ENCODE results near the gene PRR9. TPM values are rescaled to one million over a fixed set of nuclear protein-coding genes. Genes with fewer than 3 reads are reported as not detected.

Gene PRR9
- total RNA-seq, 1 donor from 2014 or later, result not detected

DNA sequence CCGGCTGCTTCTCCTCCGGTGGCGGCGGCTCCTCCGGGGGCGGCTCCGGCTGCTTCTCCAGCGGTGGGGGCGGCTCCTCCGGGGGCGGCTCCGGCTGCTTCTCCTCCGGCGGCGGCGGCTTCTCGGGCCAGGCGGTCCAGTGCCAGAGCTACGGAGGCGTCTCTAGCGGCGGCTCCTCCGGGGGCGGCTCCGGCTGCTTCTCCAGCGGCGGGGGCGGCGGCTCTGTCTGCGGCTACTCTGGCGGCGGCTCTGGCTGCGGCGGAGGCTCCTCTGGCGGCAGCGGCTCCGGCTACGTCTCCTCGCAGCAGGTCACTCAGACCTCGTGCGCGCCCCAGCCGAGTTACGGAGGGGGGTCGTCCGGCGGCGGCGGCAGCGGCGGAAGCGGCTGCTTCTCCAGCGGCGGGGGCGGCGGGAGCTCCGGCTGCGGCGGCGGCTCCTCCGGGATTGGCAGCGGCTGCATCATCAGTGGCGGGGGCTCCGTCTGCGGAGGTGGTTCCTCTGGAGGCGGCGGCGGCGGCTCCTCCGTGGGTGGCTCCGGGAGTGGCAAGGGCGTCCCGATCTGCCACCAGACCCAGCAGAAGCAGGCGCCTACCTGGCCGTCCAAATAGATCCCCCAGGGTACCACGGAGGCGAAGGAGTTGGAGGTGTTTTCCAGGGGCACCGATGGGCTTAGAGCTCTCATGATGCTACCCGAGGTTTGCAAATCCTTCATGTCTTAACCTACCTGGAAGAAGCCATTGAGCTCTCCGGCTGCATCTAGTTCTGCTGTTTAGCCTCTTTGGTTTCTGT lies 44.1 kb downstream of the PRR9 start:
- Histone ChIP-seq H3K4me3 (ENCODE audit: low read depth, low read length) (peak overlapping the region; percentile 12), H3K27me3 (ENCODE audit: control insufficient read depth, insufficient read depth, low read length) (peaks cover 31% of the 10 kb centered on the region), H3K36me3 (ENCODE audit: control insufficient read depth, insufficient read depth, low read length) (no peaks in the 10 kb centered on the region)
- FAIRE-seq (no peak), DNase-seq (ENCODE audit: low read depth) (no peak)
- TF ChIP-seq CTCF (IDR thresholded peaks at IDR 0.05; ENCODE audit: insufficient read depth, low read length, severe bottlenecking), result no peak

DNA sequence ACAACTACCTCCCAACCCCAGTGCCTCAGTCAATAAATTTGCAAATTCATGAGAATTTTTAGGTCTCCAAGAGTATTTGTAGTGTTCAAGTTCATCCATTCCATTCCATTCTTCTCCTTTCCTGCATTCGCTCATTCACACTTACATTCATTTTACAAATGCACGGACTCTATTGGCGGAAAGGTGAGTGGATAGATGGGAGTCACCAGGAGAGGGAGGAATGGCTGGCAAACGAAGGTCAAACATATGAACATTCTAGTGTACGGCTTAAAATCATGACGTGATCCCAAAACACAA lies 44.6 kb downstream of the PRR9 start:
- peaks cover 31% of the 10 kb centered on the region for H3K27me3 ChIP-seq (ENCODE audit: control insufficient read depth, insufficient read depth, low read length)
- FAIRE-seq (no peak), DNase-seq (ENCODE audit: low read depth) (no peak)
- H3K4me3 ChIP-seq (ENCODE audit: low read depth, low read length), result no peak overlapping the region
- H3K36me3 ChIP-seq (ENCODE audit: control insufficient read depth, insufficient read depth, low read length), result no peaks in the 10 kb centered on the region
- no peak for TF ChIP-seq CTCF (IDR thresholded peaks at IDR 0.05; ENCODE audit: insufficient read depth, low read length, severe bottlenecking)

GRCh38 chr1:153262462-153263157 lies 45.2 kb downstream of the PRR9 start:
- H3K4me3 ChIP-seq (ENCODE audit: low read depth, low read length), result no peak overlapping the region
- TF ChIP-seq CTCF (IDR thresholded peaks at IDR 0.05; ENCODE audit: insufficient read depth, low read length, severe bottlenecking), result no peak
- FAIRE-seq, result no peak
- no peak for DNase-seq (ENCODE audit: low read depth)
- no peaks in the 10 kb centered on the region for H3K36me3 ChIP-seq (ENCODE audit: control insufficient read depth, insufficient read depth, low read length)
- peaks cover 31% of the 10 kb centered on the region for H3K27me3 ChIP-seq (ENCODE audit: control insufficient read depth, insufficient read depth, low read length)

DNA sequence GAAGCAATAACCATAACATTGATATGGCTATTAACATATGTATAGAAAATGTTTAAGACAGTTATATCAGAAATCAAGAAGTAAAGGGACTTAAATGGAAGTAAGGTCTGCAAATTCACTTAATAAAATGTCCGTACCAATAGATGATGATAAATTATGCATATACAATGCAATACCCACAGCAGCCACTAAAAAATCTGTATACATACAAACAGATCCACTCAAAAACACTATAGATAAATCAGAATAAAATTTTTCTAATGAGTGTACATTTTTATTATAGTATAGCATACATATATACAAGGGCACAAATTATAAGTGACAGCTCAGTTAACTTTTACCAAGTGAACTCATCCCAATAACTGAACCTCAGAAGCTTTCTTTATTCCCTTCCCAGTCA lies 48.1 kb downstream of the PRR9 start:
- no peak for FAIRE-seq
- no peaks in the 10 kb centered on the region for H3K36me3 ChIP-seq (ENCODE audit: control insufficient read depth, insufficient read depth, low read length)
- no peak for TF ChIP-seq CTCF (IDR thresholded peaks at IDR 0.05; ENCODE audit: insufficient read depth, low read length, severe bottlenecking)
- no peak for DNase-seq (ENCODE audit: low read depth)
- H3K27me3 ChIP-seq (ENCODE audit: control insufficient read depth, insufficient read depth, low read length), result peaks cover 26% of the 10 kb centered on the region
- H3K4me3 ChIP-seq (ENCODE audit: low read depth, low read length), result no peak overlapping the region

Other genes starting within 250 kb of the PRR9 start
- gene SPRR4, start 246.9 kb upstream of the PRR9 start, total RNA-seq, result not detected in 2 replicates
- 41.2 TPM in 1 of 2 replicates, not detected in the other for gene SPRR1A, start 233.5 kb upstream of the PRR9 start, total RNA-seq
- 136 and 342 TPM in 2 replicates for gene SPRR3, start 215.8 kb upstream of the PRR9 start, total RNA-seq
- 11.8 and 91.5 TPM in 2 replicates for gene SPRR1B, start 186.4 kb upstream of the PRR9 start, total RNA-seq
- 2.4 and 15.6 TPM in 2 replicates for gene SPRR2D, start 176.5 kb upstream of the PRR9 start, total RNA-seq
- gene SPRR2A, start 160.1 kb upstream of the PRR9 start, total RNA-seq, result 1.3 and 3.8 TPM in 2 replicates
- gene SPRR2B, start 146.0 kb upstream of the PRR9 start, total RNA-seq, result not detected in 2 replicates
- gene SPRR2E, start 123.1 kb upstream of the PRR9 start, total RNA-seq, result 0.26 and 3.7 TPM in 2 replicates
- not detected in 2 replicates for gene SPRR2F, start 104.1 kb upstream of the PRR9 start, total RNA-seq
- gene SPRR2G, start 66.7 kb upstream of the PRR9 start, total RNA-seq, result not detected in 2 replicates
- not detected in 2 replicates for gene LELP1, start 14.2 kb upstream of the PRR9 start, total RNA-seq
- not detected in 2 replicates for gene LORICRIN, start 42.1 kb downstream of the PRR9 start, total RNA-seq
- 0.53 and 4.6 TPM in 2 replicates for gene PGLYRP3, start 95.4 kb downstream of the PRR9 start, total RNA-seq
- gene PGLYRP4, start 131.3 kb downstream of the PRR9 start, total RNA-seq, result 2.0 TPM in 1 of 2 replicates, not detected in the other
- 735 and 3,796 TPM in 2 replicates for gene S100A9, start 140.3 kb downstream of the PRR9 start, total RNA-seq
- gene S100A12, start 158.0 kb downstream of the PRR9 start, total RNA-seq, result 5.5 TPM in 1 of 2 replicates, not detected in the other
- 50.0 and 551 TPM in 2 replicates for gene S100A8, start 173.5 kb downstream of the PRR9 start, total RNA-seq
- not detected in 2 replicates for gene S100A7A, start 198.9 kb downstream of the PRR9 start, total RNA-seq
- gene S100A7, start 243.1 kb downstream of the PRR9 start, total RNA-seq, result 0.38 TPM in 1 of 2 replicates, not detected in the other

Data from bronchial epithelial cell (primary cell).